NK-92 treated with Interleukin-12 subunit alpha and Interleukin-12 subunit beta, amount 100 ng/mL, for 24 hours (cell line): ENCODE data around the gene NADSYN1.

ENCODE experiments used
- DNase-seq: peaks from one replicate; lab custom pipeline; 2025; lab: John Stamatoyannopoulos, UW

NADSYN1 gene

GRCh38 chr11:71433648-71434450 is 19.2 kb upstream of the NADSYN1 start:
- no peak for DNase-seq

DNA sequence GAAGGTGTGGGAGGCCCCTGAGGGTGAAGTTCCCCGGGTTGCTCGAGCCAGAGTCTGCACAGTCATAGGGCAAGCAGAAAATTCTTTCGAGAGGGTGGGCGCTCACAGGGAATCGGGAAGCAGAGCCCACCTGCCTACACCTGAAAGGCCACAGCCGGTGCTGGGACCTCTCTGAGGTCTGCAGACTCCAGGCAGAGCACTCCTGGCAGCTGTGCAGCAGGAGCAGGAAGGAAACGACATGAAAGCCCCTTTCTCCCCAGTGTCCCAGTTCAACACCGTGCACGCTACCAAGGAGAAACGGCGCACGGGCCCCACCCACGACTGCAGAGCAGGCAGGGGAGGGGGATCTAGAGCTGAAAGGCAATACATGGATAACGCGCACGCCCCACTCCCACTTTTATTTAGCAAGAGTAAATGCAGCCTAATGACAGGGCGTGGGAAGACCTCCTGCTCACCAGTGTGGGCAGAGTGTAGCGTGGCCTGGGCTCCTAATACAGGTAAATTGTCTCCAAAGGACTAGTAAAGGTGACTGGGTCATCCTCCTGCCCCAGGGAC is 18.4 kb upstream of the NADSYN1 start:
- DNase-seq, result no peak

DNA sequence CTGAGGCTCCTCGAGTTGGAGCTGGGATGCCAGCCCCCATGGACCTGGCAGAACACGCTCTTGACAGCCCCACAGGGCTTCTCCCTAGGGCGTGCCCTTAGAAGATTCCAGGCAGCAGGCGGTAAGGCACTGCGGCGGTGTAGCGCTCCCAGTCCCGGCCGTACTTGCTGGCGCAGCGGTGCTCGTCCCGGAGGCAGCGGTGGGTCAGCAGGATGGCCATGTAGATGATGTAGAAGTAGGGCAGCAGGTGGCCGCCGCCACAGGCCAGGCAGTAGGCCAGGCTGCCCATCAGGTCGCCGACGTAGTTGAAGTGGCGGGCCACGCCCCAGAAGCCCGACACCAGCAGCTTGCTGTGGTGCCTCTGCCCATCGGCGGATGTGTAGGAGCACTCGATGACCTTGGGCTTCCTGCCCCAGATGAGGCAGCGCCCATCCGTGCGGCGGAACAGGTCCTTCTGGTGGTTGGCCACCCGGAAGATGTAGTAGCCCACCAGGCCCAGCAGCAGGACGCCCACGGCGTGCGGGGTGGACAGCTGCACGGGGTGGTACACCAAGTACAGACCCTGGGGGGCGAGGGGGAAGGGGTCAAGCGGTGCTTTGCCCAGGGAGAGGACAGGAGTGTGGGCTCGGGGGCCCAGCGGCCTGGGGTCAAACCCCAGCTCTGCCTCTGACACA is 17.6 kb upstream of the NADSYN1 start:
- DNase-seq, result no peak

DNA sequence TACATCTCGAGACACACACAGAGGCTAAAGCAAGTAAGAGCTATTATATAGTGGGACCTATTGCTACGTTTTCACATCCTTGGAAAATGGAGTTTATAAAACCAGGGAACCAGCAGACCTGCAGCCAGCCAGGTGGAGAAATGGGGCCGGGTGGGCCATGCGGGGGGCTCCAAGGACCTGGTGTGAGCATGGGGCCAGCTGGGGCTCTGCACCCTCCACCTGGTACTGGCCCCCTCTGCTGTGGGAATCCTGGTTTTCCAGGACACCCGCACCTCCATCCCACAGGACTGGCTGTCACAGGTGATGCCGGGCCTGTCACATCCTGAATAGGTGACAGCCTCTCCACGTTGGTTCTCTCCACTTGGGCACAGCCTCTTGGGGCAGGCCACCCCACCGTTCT is 16.1 kb upstream of the NADSYN1 start:
- no peak for DNase-seq

GRCh38 chr11:71437399-71437798 is 15.6 kb upstream of the NADSYN1 start:
- no peak for DNase-seq

GRCh38 chr11:71437879-71438278 is 15.1 kb upstream of the NADSYN1 start:
- DNase-seq, result no peak

GRCh38 chr11:71438650-71439049 is 14.4 kb upstream of the NADSYN1 start:
- DNase-seq, result no peak

- no peak for DNase-seq
These were observed 12.8 kb upstream of the NADSYN1 start for GRCh38 chr11:71440021-71440755.

- no peak for DNase-seq
These were observed 11.8 kb upstream of the NADSYN1 start for GRCh38 chr11:71441251-71441650.

DNA sequence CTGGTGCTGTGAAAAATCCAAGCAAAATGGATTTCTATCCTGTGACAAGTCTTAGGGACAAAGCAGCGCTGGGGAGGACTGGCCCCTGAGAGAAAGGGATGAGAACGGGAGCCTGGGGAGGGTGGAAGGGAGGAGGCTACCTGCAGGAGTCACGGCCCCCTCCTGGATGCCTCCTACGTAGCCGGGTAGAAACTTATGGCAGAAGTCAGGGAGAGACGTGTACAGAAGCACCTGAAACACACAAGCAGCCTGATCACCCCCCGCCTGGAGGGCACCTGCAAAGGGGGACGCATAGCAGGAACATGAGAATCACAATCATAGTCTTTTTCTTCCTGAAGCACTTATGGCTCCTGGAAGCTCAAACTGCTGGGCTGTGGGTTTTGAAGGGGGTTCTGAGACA is 10.9 kb upstream of the NADSYN1 start:
- no peak for DNase-seq

- no peak for DNase-seq
These were observed 10.1 kb upstream of the NADSYN1 start for GRCh38 chr11:71442880-71443279.

GRCh38 chr11:71443736-71444445 is 9.1 kb upstream of the NADSYN1 start:
- DNase-seq, result no peak

- no peak for DNase-seq
These were observed 8.2 kb upstream of the NADSYN1 start for GRCh38 chr11:71444811-71445210.

- DNase-seq, result no peak
These were observed 6.9 kb upstream of the NADSYN1 start for GRCh38 chr11:71446150-71446549.

GRCh38 chr11:71446942-71447688 is 5.9 kb upstream of the NADSYN1 start:
- DNase-seq, result no peak

DNA sequence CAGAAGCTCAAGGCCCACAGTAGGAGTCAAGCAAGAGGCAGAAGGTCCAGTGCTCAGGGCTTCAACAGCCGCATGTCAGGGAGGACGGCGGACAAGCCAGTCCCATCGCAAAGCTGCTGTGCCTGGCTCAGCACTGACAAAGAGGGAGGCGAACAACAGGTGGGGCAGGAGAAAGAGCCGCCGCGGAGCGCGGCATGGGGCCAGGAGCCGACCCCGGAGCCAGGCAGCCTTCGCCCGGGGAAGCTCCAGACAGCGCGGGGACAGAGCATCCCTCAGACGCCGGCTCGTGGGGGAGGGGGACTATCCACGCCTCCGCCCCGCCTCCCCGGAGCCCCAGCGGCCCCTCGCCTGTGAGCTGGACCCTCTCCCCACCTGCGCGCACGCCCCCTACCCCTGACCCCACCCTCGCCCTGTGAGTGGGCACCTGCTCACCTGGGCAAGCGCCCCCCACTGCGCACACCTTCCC is 5.2 kb upstream of the NADSYN1 start:
- no peak for DNase-seq

GRCh38 chr11:71448257-71449171 is 4.5 kb upstream of the NADSYN1 start, which contains the start of gene DHCR7:
TSS of gene DHCR7 (minus strand) at chr11:71448393. CDS start at chr11:71444952, 3,441 bp downstream.
- DNase-seq, result peak; percentile 95

DNA sequence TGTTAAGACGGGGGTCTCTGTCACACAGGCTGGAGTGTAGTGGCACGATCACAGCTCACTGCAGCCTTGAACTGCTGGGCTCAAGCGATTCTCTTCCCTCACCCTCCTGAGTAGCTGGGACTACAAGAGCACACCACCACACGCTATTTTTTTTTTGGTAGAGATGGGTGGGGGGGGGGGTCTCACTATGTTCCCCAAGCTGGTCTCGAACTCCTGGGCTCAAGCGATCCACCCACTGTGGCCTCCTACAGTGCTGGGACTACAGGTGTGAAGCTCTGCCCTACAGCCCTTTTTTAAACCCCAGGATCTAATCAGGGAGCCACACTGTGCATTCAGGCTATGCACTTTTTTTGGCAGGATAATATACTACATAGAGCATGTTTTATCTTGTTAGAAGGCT is 3.4 kb upstream of the NADSYN1 start:
- no peak for DNase-seq

- DNase-seq, result no peak
These were observed 2.5 kb upstream of the NADSYN1 start for GRCh38 chr11:71450507-71450906.

DNA sequence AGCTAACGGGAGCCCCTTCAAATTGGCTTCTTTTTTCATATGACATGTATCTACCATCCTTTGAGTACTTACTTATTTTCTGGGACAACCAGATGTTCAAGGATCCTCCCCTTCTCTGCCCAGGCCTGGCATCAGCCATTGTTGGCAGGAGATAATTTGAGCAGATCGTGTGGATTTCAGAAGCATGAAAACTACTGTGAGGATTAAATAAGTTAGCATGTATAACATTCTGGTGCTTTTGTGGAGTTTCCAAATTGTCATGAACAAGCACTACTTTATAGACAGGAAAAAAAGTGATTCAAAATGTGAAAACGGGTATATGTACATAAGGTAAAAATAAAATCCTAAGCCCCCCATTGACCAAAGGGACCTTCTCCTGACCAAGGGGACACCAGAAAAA is 2.1 kb upstream of the NADSYN1 start:
- no peak for DNase-seq
